Liver (tissue), 3 donors: ENCODE data around the gene OR2T27.
A peak's percentile ranks its signal among the peaks of the same experiment; 100 is the strongest.

Experiments
- EGR1 ChIP-seq, 2 donors: IDR thresholded peaks; 2 replicates each; pipeline ENCODE4 v1.6.1; 2016 to 2018; ENCODE audit warnings: antibody characterized with exemption in 2 of 2, low read depth in 2 of 2
- FOXA1 ChIP-seq: IDR thresholded peaks from 2 replicates; pipeline ENCODE4 v1.6.1; 2016; ENCODE audit warnings: antibody characterized with exemption
- JUND ChIP-seq, 2 donors: IDR thresholded peaks; 2 replicates each; pipeline ENCODE4 v1.6.1; 2016; ENCODE audit warnings: antibody characterized with exemption in 2 of 2
- NR2F2 ChIP-seq: IDR thresholded peaks from 2 replicates; pipeline ENCODE4 v1.6.1; 2016; ENCODE audit warnings: antibody characterized with exemption
- RAD21 ChIP-seq, 2 donors: IDR thresholded peaks; 2 replicates each; pipeline ENCODE4 v1.6.1; 2016; ENCODE audit warnings: antibody characterized with exemption in 2 of 2, mild to moderate bottlenecking in 2 of 2
- TAF1 ChIP-seq: conservative IDR thresholded peaks from 2 replicates; pipeline ENCODE4 v1.6.1; 2016; ENCODE audit warnings: antibody characterized with exemption, mild to moderate bottlenecking
- YY1 ChIP-seq: IDR thresholded peaks from 2 replicates; pipeline ENCODE4 v1.6.1; 2016; ENCODE audit warnings: antibody characterized with exemption, mild to moderate bottlenecking
- TF ChIP-seq, protein P1 (sequence below): fragments of 150-350 bp; IDR thresholded peaks from 2 replicates; pipeline ENCODE4 v1.5.1; 2017; ENCODE audit warnings: improper control_type of control experiment, low read depth, low read length; ENCODE audit not compliant: missing input control
- TF ChIP-seq, protein P2 (sequence below): IDR thresholded peaks from 2 replicates; pipeline ENCODE4 v1.6.1; 2016; ENCODE audit warnings: antibody characterized with exemption
- TF ChIP-seq, protein P3 (sequence below): IDR thresholded peaks from 2 replicates; pipeline ENCODE4 v1.6.1; 2016; ENCODE audit warnings: antibody characterized with exemption
- TF ChIP-seq, protein P4 (sequence below): IDR thresholded peaks from 2 replicates; pipeline ENCODE4 v1.6.1; 2016; ENCODE audit warnings: antibody characterized with exemption, mild to moderate bottlenecking
- donor health status: healthy.
- donor health status: healthy.

DNA sequence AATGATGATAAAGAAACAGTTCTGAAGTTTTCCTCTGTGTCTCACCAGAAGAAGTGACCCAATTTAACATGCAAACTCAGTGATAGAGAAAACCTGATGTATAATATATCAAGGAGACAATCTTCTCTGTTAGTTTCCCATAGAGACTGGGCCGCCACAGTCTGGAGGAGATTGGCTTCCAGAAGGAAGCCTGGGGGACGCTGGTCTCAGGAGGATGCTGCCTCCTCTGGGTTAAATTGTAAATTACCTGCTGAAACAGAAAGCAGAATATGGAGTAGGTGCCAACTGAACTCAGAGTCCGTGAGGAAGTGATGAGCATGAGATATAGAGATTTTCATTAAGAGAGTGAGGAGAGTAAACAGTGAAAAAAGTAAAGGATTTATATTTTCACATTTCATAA lies 31.5 kb upstream of the OR2T27 start:
- TF ChIP-seq, protein P1, sequence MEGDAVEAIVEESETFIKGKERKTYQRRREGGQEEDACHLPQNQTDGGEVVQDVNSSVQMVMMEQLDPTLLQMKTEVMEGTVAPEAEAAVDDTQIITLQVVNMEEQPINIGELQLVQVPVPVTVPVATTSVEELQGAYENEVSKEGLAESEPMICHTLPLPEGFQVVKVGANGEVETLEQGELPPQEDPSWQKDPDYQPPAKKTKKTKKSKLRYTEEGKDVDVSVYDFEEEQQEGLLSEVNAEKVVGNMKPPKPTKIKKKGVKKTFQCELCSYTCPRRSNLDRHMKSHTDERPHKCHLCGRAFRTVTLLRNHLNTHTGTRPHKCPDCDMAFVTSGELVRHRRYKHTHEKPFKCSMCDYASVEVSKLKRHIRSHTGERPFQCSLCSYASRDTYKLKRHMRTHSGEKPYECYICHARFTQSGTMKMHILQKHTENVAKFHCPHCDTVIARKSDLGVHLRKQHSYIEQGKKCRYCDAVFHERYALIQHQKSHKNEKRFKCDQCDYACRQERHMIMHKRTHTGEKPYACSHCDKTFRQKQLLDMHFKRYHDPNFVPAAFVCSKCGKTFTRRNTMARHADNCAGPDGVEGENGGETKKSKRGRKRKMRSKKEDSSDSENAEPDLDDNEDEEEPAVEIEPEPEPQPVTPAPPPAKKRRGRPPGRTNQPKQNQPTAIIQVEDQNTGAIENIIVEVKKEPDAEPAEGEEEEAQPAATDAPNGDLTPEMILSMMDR, result peak; percentile 12
- TF ChIP-seq FOXA1 (no peak), RAD21 (IDR thresholded peaks at IDR 0.05) (peak; percentile 29 to 78), EGR1 (IDR thresholded peaks at IDR 0.05; ENCODE audit: low read depth in 2 of 2) (no peak), NR2F2 (no peak), TAF1 (no peak), YY1 (no peak), JUND (IDR thresholded peaks at IDR 0.05) (no peak)
- TF ChIP-seq, protein P2, sequence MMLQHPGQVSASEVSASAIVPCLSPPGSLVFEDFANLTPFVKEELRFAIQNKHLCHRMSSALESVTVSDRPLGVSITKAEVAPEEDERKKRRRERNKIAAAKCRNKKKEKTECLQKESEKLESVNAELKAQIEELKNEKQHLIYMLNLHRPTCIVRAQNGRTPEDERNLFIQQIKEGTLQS, result no peak
- TF ChIP-seq, protein P3, sequence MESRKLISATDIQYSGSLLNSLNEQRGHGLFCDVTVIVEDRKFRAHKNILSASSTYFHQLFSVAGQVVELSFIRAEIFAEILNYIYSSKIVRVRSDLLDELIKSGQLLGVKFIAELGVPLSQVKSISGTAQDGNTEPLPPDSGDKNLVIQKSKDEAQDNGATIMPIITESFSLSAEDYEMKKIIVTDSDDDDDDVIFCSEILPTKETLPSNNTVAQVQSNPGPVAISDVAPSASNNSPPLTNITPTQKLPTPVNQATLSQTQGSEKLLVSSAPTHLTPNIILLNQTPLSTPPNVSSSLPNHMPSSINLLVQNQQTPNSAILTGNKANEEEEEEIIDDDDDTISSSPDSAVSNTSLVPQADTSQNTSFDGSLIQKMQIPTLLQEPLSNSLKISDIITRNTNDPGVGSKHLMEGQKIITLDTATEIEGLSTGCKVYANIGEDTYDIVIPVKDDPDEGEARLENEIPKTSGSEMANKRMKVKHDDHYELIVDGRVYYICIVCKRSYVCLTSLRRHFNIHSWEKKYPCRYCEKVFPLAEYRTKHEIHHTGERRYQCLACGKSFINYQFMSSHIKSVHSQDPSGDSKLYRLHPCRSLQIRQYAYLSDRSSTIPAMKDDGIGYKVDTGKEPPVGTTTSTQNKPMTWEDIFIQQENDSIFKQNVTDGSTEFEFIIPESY, result no peak
- TF ChIP-seq, protein P4, sequence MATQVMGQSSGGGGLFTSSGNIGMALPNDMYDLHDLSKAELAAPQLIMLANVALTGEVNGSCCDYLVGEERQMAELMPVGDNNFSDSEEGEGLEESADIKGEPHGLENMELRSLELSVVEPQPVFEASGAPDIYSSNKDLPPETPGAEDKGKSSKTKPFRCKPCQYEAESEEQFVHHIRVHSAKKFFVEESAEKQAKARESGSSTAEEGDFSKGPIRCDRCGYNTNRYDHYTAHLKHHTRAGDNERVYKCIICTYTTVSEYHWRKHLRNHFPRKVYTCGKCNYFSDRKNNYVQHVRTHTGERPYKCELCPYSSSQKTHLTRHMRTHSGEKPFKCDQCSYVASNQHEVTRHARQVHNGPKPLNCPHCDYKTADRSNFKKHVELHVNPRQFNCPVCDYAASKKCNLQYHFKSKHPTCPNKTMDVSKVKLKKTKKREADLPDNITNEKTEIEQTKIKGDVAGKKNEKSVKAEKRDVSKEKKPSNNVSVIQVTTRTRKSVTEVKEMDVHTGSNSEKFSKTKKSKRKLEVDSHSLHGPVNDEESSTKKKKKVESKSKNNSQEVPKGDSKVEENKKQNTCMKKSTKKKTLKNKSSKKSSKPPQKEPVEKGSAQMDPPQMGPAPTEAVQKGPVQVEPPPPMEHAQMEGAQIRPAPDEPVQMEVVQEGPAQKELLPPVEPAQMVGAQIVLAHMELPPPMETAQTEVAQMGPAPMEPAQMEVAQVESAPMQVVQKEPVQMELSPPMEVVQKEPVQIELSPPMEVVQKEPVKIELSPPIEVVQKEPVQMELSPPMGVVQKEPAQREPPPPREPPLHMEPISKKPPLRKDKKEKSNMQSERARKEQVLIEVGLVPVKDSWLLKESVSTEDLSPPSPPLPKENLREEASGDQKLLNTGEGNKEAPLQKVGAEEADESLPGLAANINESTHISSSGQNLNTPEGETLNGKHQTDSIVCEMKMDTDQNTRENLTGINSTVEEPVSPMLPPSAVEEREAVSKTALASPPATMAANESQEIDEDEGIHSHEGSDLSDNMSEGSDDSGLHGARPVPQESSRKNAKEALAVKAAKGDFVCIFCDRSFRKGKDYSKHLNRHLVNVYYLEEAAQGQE, result no peak
